BE2C (cell line): ENCODE measurements around the gene NFX1.

Source experiments
- DNase-seq: peaks from one replicate; pipeline ENCODE4 v3.0.0-alpha.2; 2020
- H3K27me3 ChIP-seq: fragments of 250-450 bp; sonication (Bioruptor Pico); 2 replicates; pipeline ENCODE4 v1.5.1; 2020; ENCODE audit warnings: mild to moderate bottlenecking
- H3K36me3 ChIP-seq: fragments of 250-450 bp; sonication (Bioruptor Pico); 2 replicates; pipeline ENCODE4 v1.5.1; 2020; ENCODE audit warnings: mild to moderate bottlenecking
- H3K4me1 ChIP-seq: fragments of 250-450 bp; sonication (Bioruptor Pico); 2 replicates; pipeline ENCODE4 v1.5.1; 2020
- H3K4me3 ChIP-seq: 2 replicates; pipeline ENCODE4 v1.5.1; 2011; ENCODE audit warnings: low read depth, low read length
- H3K9me3 ChIP-seq: fragments of 250-450 bp; sonication (Bioruptor Pico); 2 replicates; pipeline ENCODE4 v1.5.1; 2020
- CTCF ChIP-seq: IDR thresholded peaks from 2 replicates; pipeline ENCODE4 v1.5.1; 2012; ENCODE audit warnings: mild to moderate bottlenecking, low read depth, low read length

NFX1 gene

GRCh38 chr9:33272061-33272460 lies 18.3 kb upstream of the NFX1 start:
- Histone ChIP-seq H3K27me3 (no peaks in the 10 kb centered on the region), H3K9me3 (no peaks in the 10 kb centered on the region), H3K36me3 (peaks cover 48% of the 10 kb centered on the region), H3K4me3 (no peak overlapping the region), H3K4me1 (no peaks in the 10 kb centered on the region)
- no peak for TF ChIP-seq CTCF
- no peak for DNase-seq

- H3K27me3 ChIP-seq, result no peaks in the 10 kb centered on the region
- H3K4me3 ChIP-seq, result no peak overlapping the region
- no peak for TF ChIP-seq CTCF
- no peak for DNase-seq
- peaks cover 57% of the 10 kb centered on the region for H3K36me3 ChIP-seq
- no peaks in the 10 kb centered on the region for H3K4me1 ChIP-seq
- no peaks in the 10 kb centered on the region for H3K9me3 ChIP-seq
Observed at GRCh38 chr9:33273266-33273971, 16.9 kb upstream of the NFX1 start.

GRCh38 chr9:33273972-33274328 lies 16.4 kb upstream of the NFX1 start:
- no peak for DNase-seq
- no peak for TF ChIP-seq CTCF
- Histone ChIP-seq H3K9me3 (no peaks in the 10 kb centered on the region), H3K4me1 (no peaks in the 10 kb centered on the region), H3K4me3 (no peak overlapping the region), H3K27me3 (no peaks in the 10 kb centered on the region), H3K36me3 (peaks cover 62% of the 10 kb centered on the region)

GRCh38 chr9:33277484-33277883 lies 12.8 kb upstream of the NFX1 start:
- Histone ChIP-seq H3K9me3 (no peaks in the 10 kb centered on the region), H3K36me3 (peaks cover 44% of the 10 kb centered on the region), H3K27me3 (no peaks in the 10 kb centered on the region), H3K4me1 (no peaks in the 10 kb centered on the region), H3K4me3 (no peak overlapping the region)
- DNase-seq, result no peak
- no peak for TF ChIP-seq CTCF

GRCh38 chr9:33285502-33285901 lies 4.8 kb upstream of the NFX1 start:
- H3K36me3 ChIP-seq, result no peaks in the 10 kb centered on the region; the same call in 1 of the 2 replicates
- H3K9me3 ChIP-seq, result no peaks in the 10 kb centered on the region
- H3K27me3 ChIP-seq, result no peaks in the 10 kb centered on the region
- H3K4me3 ChIP-seq, result no peak overlapping the region
- no peak for TF ChIP-seq CTCF
- H3K4me1 ChIP-seq, result no peaks in the 10 kb centered on the region
- DNase-seq, result no peak

- TF ChIP-seq CTCF, result peak; percentile 88
- Histone ChIP-seq H3K36me3 (0 out of 2 replicates have a peak, but pooled peaks cover 2% of the 10 kb centered on the region), H3K27me3 (no peaks in the 10 kb centered on the region), H3K4me1 (no peaks in the 10 kb centered on the region; the same call in 1 of the 2 replicates), H3K9me3 (no peaks in the 10 kb centered on the region), H3K4me3 (no peak overlapping the region)
- DNase-seq, result peak; percentile 60
Observed at GRCh38 chr9:33287087-33287490, 3.2 kb upstream of the NFX1 start.
